A549 (cell line): ENCODE results near the gene HEG1. TPM values are rescaled to one million over a fixed set of nuclear protein-coding genes. Genes with fewer than 3 reads are reported as not detected.

Experiments used
- ATAC-seq, 2 experiments: fragments of 200-7000 bp in 1 of 2; fragments of >200 bp in 1 of 2; cut with Nextera tagmentation in 1 of 2; cut with Tn5 transposase in 1 of 2; 3 replicates each; pipeline versions ENCODE4 v1.8.0 to v1.9.1; 2018 to 2020; ENCODE audit warnings: mild to moderate bottlenecking in 1 of 2, moderate library complexity in 1 of 2
- CTCF ChIA-PET: fragments of 300-600 bp; sonication (Branson Sonifier 250); formaldehyde crosslinking; extraction: SDS; loops from one replicate; lab custom pipeline; 2021; ENCODE audit warnings: antibody characterized with exemption, inconsistent platforms; lab: Yijun Ruan, JAX
- POLR2A ChIA-PET: fragments of 350-600 bp; formaldehyde crosslinking; extraction: SDS; loops from one replicate; lab custom pipeline; 2021; ENCODE audit warnings: antibody characterized with exemption, inconsistent platforms; lab: Yijun Ruan, JAX
- DNase-seq, 2 experiments: peaks; one replicate each; pipeline versions ENCODE4 v3.0.0 to v3.0.0-alpha.2; 2011 to 2016; ENCODE audit warnings: low read depth in 1 of 2, low spot score in 1 of 2
- FAIRE-seq: peaks from 2 replicates; lab custom pipeline; 2011; peaks lifted over from hg19 to GRCh38; lab: Jason Lieb, UNC
- H3K27ac ChIP-seq, 2 experiments: fragments of >200 bp; sonication (Bioruptor Twin); formaldehyde crosslinking; 3 replicates each; pipeline ENCODE4 v1.5.1; 2016 to 2017
- H3K4me1 ChIP-seq: fragments of >200 bp; sonication (Bioruptor Twin); formaldehyde crosslinking; 3 replicates; pipeline ENCODE4 v1.6.1; 2016
- H3K4me2 ChIP-seq: fragments of >200 bp; sonication (Bioruptor Twin); formaldehyde crosslinking; 3 replicates; pipeline ENCODE4 v1.6.1; 2016
- H3K4me3 ChIP-seq: fragments of >200 bp; sonication (Bioruptor Twin); formaldehyde crosslinking; 3 replicates; pipeline ENCODE4 v1.5.1; 2016
- H3K9me3 ChIP-seq: fragments of >200 bp; sonication (Bioruptor Twin); formaldehyde crosslinking; 3 replicates; pipeline ENCODE4 v1.6.1; 2016
- CBX8 ChIP-seq: fragments of 200-600 bp; sonication (generic); IDR thresholded peaks from 2 replicates; pipeline ENCODE4 v1.6.1; 2016
- ELK1 ChIP-seq: fragments of 150-350 bp; IDR thresholded peaks from 2 replicates; pipeline ENCODE4 v1.6.1; 2014; ENCODE audit warnings: low read depth, mild to moderate bottlenecking, low read length
- FOXS1 ChIP-seq: fragments of 250-450 bp; sonication (Bioruptor Pico); IDR thresholded peaks from 2 replicates; pipeline ENCODE4 v1.5.0; 2020; ENCODE audit warnings: mild to moderate bottlenecking, moderate library complexity
- GATA3 ChIP-seq: IDR thresholded peaks from 2 replicates; pipeline ENCODE4 v1.6.1; 2012; ENCODE audit warnings: borderline replicate concordance
- HDAC2 ChIP-seq: fragments of 200-600 bp; sonication (generic); IDR thresholded peaks from 2 replicates; pipeline ENCODE4 v1.6.1; 2016
- HMGXB4 ChIP-seq: fragments of 250-450 bp; sonication (Bioruptor Pico); IDR thresholded peaks from 2 replicates; pipeline ENCODE4 v1.5.0; 2021; ENCODE audit warnings: mild to moderate bottlenecking, moderate library complexity, borderline replicate concordance
- MAFK ChIP-seq: fragments of 450-650 bp; IDR thresholded peaks from 2 replicates; pipeline ENCODE4 v1.6.1; 2014; ENCODE audit not compliant: partially characterized antibody
- MAZ ChIP-seq: fragments of 150-350 bp; IDR thresholded peaks from 2 replicates; pipeline ENCODE4 v1.6.1; 2014; ENCODE audit warnings: antibody characterized with exemption, low read depth, low read length, borderline replicate concordance
- MYC ChIP-seq: IDR thresholded peaks from 2 replicates; pipeline ENCODE4 v1.6.1; 2012; ENCODE audit warnings: mild to moderate bottlenecking, inconsistent platforms, low read length, improper control_type of control experiment, borderline replicate concordance
- NR3C1 ChIP-seq: fragments of >200 bp; sonication (Bioruptor Twin); formaldehyde crosslinking; IDR thresholded peaks from 3 replicates; pipeline ENCODE4 v1.6.1; 2017
- PBX3 ChIP-seq: IDR thresholded peaks from 2 replicates; pipeline ENCODE4 v1.6.1; 2012
- POLR2AphosphoS2 ChIP-seq: conservative IDR thresholded peaks from 2 replicates; pipeline ENCODE4 v1.6.1; 2012; ENCODE audit warnings: low read length, improper control_type of control experiment, inconsistent platforms
- RAD21 ChIP-seq, 2 experiments: fragments of >200 bp in 1 of 2; sonication (Bioruptor Twin) in 1 of 2; formaldehyde crosslinking in 1 of 2; IDR thresholded peaks in 1 of 2; conservative IDR thresholded peaks in 1 of 2; 2 replicates in 1 of 2; 3 replicates in 1 of 2; pipeline ENCODE4 v1.6.1; 2012 to 2018; ENCODE audit warnings: inconsistent platforms in 1 of 2
- RARB ChIP-seq: fragments of 250-450 bp; sonication (Bioruptor Pico); IDR thresholded peaks from 2 replicates; pipeline ENCODE4 v1.8.0; 2021; ENCODE audit warnings: mild to moderate bottlenecking, moderate library complexity
- RFX5 ChIP-seq: fragments of 450-650 bp; IDR thresholded peaks from 2 replicates; pipeline ENCODE4 v1.7.1; 2014; ENCODE audit warnings: antibody characterized with exemption, mild to moderate bottlenecking, moderate library complexity
- SMC3 ChIP-seq: fragments of >200 bp; sonication (Bioruptor Twin); formaldehyde crosslinking; IDR thresholded peaks from 3 replicates; pipeline ENCODE4 v1.6.1; 2018; ENCODE audit warnings: inconsistent platforms
- TP53 ChIP-seq: fragments of 250-450 bp; sonication (Bioruptor Pico); IDR thresholded peaks from 2 replicates; pipeline ENCODE4 v1.5.0; 2021; ENCODE audit warnings: mild to moderate bottlenecking, moderate library complexity
- ZC3H11A ChIP-seq: fragments of 450-650 bp; IDR thresholded peaks from 2 replicates; pipeline ENCODE4 v1.6.1; 2014; ENCODE audit warnings: antibody characterized with exemption, mild to moderate bottlenecking
- ZNF302 ChIP-seq: fragments of 250-450 bp; sonication (Bioruptor Pico); IDR thresholded peaks from 2 replicates; pipeline ENCODE4 v1.9.0; 2021; ENCODE audit warnings: inconsistent platforms, mild to moderate bottlenecking, moderate library complexity
- ZSCAN20 ChIP-seq: fragments of 250-450 bp; sonication (Bioruptor Pico); IDR thresholded peaks from 2 replicates; pipeline ENCODE4 v1.8.0; 2022; ENCODE audit warnings: mild to moderate bottlenecking, moderate library complexity
- WGBS: methylation state at CpG from one replicate; pipeline ENCODE4 v1.1.6; 2017; ENCODE audit errors: missing lambda C conversion rate; 5-methylcytosine and 5-hydroxymethylcytosine counted together
- polyA plus RNA-seq, 4 experiments: library from polyadenylated mRNA; depleted of rRNA in 3 of 4; stranded (reverse); fragments of >200 nt; fragmentation: RNase III in 1 of 4; extraction: RNeasy Plus Mini Kit Qiagen cat#74134 plus additional on column Dnase treatment in 1 of 4; gene quantifications; 2 replicates in 3 of 4; 3 replicates in 1 of 4; pipeline ENCODE4 v1.2.3, GENCODE V29; 2011 to 2017

The HEG1 gene
- polyA plus RNA-seq, 2 of the 4 experiments (the other 2 are of a cell fraction): 5.4 to 5.6 TPM

- FAIRE-seq (no peak), DNase-seq (no peak), ATAC-seq (no peak)
- Histone ChIP-seq H3K4me2 (no peak overlapping the region), H3K4me3 (no peak overlapping the region), H3K4me1 (peaks cover 20% of the 10 kb centered on the region), H3K27ac (no peak overlapping the region), H3K9me3 (no peaks in the 10 kb centered on the region)
- POLR2A ChIA-PET: no interaction called here
- TF ChIP-seq MYC: no peak
- TF ChIP-seq GATA3: no peak
- CTCF ChIA-PET: no interaction called here
- WGBS: 84% methylated on average over 5 of the region's 5 CpGs
These were observed 74.3 kb downstream of the HEG1 start for GRCh38 chr3:124981472-124981871.

- no peak overlapping the region for H3K4me3 ChIP-seq
- ATAC-seq (no peak), DNase-seq (no peak), FAIRE-seq (no peak)
- ChIA-PET POLR2A (no interaction called here), CTCF (no interaction called here)
- TF ChIP-seq ZC3H11A (peak; percentile 33), PBX3 (no peak), ZSCAN20 (no peak), ELK1 (no peak), POLR2AphosphoS2 (no peak), MAZ (no peak), HMGXB4 (no peak)
- H3K4me2 ChIP-seq: no peak overlapping the region
- H3K9me3 ChIP-seq: no peaks in the 10 kb centered on the region
- WGBS: 96% methylated on average over 7 of the region's 7 CpGs
- H3K4me1 ChIP-seq: no peaks in the 10 kb centered on the region
- H3K27ac ChIP-seq: no peak overlapping the region
These were observed 77.2 kb downstream of the HEG1 start for GRCh38 chr3:124978627-124979026.

GRCh38 chr3:124976383-124976782 is 79.4 kb downstream of the HEG1 start:
- DNase-seq (no peak), FAIRE-seq (no peak), ATAC-seq (no peak)
- Histone ChIP-seq H3K4me2 (no peak overlapping the region), H3K27ac (no peak overlapping the region), H3K4me3 (no peak overlapping the region), H3K9me3 (no peaks in the 10 kb centered on the region), H3K4me1 (peaks cover 7% of the 10 kb centered on the region)
- ChIA-PET POLR2A (no interaction called here), CTCF (no interaction called here)
- 85% methylated on average over 6 of the region's 6 CpGs for WGBS
- no peak for TF ChIP-seq SMC3
- TF ChIP-seq RFX5: no peak
- TF ChIP-seq HDAC2: no peak
- TF ChIP-seq MYC: no peak
- no peak for TF ChIP-seq FOXS1 (CRISPR knock-in tag)
- TF ChIP-seq RAD21 (conservative IDR thresholded peaks at IDR 0.05 in 1 of 2, IDR thresholded peaks at IDR 0.05 in 1 of 2): no peak
- TF ChIP-seq NR3C1: no peak
- TF ChIP-seq CBX8: no peak
- TF ChIP-seq RARB (CRISPR knock-in tag): no peak
- no peak for TF ChIP-seq MAFK
- no peak for TF ChIP-seq ZNF302 (CRISPR knock-in tag)
- TF ChIP-seq TP53 (CRISPR knock-in tag): no peak
